ENCODE measurements around the gene DOCK3. TPM values are rescaled to one million over a fixed set of nuclear protein-coding genes. Genes with fewer than 3 reads are reported as not detected.

Gene DOCK3
- polyA plus RNA-seq, 1 donor from 2014 or later, result 15.6 TPM

DNA sequence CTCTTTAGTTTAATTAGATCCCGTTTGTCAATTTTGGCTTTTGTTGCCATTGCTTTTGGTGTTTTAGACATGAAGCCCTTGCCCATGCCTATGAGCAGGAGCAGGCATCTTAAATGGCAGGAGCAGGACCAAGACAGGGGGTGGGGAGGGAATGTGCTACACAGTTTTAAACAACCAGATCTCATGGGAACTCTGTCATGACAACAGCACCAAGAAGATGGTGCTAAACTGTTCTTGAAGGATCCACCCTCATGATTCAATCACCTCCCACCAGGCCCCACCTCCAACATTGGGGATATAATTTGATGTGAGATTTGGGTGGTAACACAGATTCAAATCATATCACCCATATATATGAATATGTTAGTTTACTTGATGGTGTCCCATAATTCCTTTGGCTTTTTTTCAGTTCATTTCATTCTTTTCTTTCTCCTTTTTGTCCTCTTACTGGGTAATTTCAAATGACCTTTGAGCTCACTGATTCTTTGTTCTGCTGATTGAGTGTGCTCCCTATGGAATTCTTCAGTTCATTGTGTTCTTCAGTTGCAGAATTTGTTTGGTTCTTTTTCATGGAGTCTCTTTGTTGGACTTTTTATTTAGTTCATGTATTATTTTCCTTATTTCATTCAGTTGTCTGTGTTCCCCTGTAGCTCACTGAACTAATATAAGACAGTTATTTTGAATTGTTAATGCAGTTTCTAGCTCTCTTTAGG lies 62.6 kb downstream of the DOCK3 start:
- peaks cover 9% of the 10 kb centered on the region for H3K79me2 ChIP-seq (replicated peaks; ENCODE audit: insufficient read depth, low read length)
- H4K20me1 ChIP-seq (ENCODE audit: insufficient read depth), result no peaks in the 10 kb centered on the region

DNA sequence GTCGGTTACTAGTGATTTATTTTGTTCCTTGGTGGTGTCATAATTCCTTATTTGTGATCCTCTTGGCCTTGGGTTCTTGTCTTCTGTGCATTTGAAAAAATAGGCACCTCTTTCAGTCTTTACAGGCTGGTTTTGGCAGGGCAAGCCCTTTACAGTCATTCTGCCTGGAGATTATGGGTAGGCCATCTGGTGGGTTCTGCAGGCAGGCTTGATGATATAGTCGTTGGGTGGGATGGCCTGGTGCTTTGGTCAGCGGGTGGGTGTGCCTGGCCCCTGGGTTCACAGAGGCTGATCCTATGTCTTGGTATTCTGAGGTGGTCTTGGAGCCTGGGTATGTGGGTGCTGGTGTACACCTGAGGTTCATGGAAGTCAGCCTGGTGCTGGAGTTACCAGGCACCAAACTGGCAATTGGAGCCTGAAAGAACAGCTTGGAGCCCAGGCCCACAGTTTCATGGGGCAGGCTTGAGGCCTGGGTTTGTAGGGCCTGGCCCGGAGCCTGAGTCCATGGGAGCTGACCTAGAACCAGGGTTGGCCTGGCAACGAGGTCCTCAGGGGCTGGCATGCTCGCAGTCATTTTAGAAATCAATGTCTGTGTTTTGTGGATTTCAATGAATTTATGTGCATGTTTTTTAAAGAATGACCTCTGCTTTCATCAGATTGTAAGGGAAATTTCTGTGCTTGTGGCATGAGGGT lies 63.3 kb downstream of the DOCK3 start:
- Histone ChIP-seq H3K36me3 (ENCODE audit: insufficient read depth, low read length) (no peaks in the 10 kb centered on the region), H2AFZ (ENCODE audit: low read depth, low read length) (no peak overlapping the region), H3K9me2 (ENCODE audit: insufficient read depth, low read length) (no peaks in the 10 kb centered on the region), H3F3A (ENCODE audit: insufficient read depth, low read length, poor library complexity, severe bottlenecking) (no peaks in the 10 kb centered on the region), H3K79me2 (replicated peaks; ENCODE audit: insufficient read depth, low read length) (peaks cover 9% of the 10 kb centered on the region), H4K20me1 (ENCODE audit: insufficient read depth) (no peaks in the 10 kb centered on the region), H3K27ac (ENCODE audit: low read length) (no peak overlapping the region), H3K9me3 (ENCODE audit: low read length) (no peaks in the 10 kb centered on the region), H3K4me3 (ENCODE audit: low read length) (no peak overlapping the region), H3K27me3 (ENCODE audit: insufficient read depth, low read depth, low read length) (no peaks in the 10 kb centered on the region), H3K9ac (ENCODE audit: low read length) (no peak overlapping the region), H3K4me2 (ENCODE audit: low read length) (no peak overlapping the region)
- no peak for TF ChIP-seq RAD21 (conservative IDR thresholded peaks at IDR 0.05)
- TF ChIP-seq TAF1 (IDR thresholded peaks at IDR 0.05; ENCODE audit: low read depth), result no peak
- TF ChIP-seq SMC3 (conservative IDR thresholded peaks at IDR 0.05; ENCODE audit: poor library complexity), result no peak
- no peak for TF ChIP-seq EZH2 (IDR thresholded peaks at IDR 0.05; ENCODE audit: borderline replicate concordance, insufficient read depth, low read length, poor library complexity, severe bottlenecking)
- TF ChIP-seq MXI1 (conservative IDR thresholded peaks at IDR 0.05; ENCODE audit: poor library complexity, severe bottlenecking), result no peak
- TF ChIP-seq EP300 (conservative IDR thresholded peaks at IDR 0.05; ENCODE audit: poor library complexity, severe bottlenecking), result no peak
- TF ChIP-seq POLR2AphosphoS5 (IDR thresholded peaks at IDR 0.05), result no peak
- TF ChIP-seq, protein P1, sequence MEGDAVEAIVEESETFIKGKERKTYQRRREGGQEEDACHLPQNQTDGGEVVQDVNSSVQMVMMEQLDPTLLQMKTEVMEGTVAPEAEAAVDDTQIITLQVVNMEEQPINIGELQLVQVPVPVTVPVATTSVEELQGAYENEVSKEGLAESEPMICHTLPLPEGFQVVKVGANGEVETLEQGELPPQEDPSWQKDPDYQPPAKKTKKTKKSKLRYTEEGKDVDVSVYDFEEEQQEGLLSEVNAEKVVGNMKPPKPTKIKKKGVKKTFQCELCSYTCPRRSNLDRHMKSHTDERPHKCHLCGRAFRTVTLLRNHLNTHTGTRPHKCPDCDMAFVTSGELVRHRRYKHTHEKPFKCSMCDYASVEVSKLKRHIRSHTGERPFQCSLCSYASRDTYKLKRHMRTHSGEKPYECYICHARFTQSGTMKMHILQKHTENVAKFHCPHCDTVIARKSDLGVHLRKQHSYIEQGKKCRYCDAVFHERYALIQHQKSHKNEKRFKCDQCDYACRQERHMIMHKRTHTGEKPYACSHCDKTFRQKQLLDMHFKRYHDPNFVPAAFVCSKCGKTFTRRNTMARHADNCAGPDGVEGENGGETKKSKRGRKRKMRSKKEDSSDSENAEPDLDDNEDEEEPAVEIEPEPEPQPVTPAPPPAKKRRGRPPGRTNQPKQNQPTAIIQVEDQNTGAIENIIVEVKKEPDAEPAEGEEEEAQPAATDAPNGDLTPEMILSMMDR (IDR thresholded peaks at IDR 0.05; ENCODE audit: poor library complexity, severe bottlenecking), result no peak

More for the DNA sequence above, 62.6 kb downstream of the DOCK3 start:
- H3K9me3 ChIP-seq (ENCODE audit: low read length), result no peaks in the 10 kb centered on the region
- TF ChIP-seq, protein P1 (IDR thresholded peaks at IDR 0.05; ENCODE audit: poor library complexity, severe bottlenecking), result no peak
- TF ChIP-seq, protein P2, sequence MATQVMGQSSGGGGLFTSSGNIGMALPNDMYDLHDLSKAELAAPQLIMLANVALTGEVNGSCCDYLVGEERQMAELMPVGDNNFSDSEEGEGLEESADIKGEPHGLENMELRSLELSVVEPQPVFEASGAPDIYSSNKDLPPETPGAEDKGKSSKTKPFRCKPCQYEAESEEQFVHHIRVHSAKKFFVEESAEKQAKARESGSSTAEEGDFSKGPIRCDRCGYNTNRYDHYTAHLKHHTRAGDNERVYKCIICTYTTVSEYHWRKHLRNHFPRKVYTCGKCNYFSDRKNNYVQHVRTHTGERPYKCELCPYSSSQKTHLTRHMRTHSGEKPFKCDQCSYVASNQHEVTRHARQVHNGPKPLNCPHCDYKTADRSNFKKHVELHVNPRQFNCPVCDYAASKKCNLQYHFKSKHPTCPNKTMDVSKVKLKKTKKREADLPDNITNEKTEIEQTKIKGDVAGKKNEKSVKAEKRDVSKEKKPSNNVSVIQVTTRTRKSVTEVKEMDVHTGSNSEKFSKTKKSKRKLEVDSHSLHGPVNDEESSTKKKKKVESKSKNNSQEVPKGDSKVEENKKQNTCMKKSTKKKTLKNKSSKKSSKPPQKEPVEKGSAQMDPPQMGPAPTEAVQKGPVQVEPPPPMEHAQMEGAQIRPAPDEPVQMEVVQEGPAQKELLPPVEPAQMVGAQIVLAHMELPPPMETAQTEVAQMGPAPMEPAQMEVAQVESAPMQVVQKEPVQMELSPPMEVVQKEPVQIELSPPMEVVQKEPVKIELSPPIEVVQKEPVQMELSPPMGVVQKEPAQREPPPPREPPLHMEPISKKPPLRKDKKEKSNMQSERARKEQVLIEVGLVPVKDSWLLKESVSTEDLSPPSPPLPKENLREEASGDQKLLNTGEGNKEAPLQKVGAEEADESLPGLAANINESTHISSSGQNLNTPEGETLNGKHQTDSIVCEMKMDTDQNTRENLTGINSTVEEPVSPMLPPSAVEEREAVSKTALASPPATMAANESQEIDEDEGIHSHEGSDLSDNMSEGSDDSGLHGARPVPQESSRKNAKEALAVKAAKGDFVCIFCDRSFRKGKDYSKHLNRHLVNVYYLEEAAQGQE (IDR thresholded peaks at IDR 0.05; ENCODE audit: borderline replicate concordance), result no peak
- TF ChIP-seq POLR2AphosphoS5 (IDR thresholded peaks at IDR 0.05), result no peak
- TF ChIP-seq RAD21 (conservative IDR thresholded peaks at IDR 0.05), result no peak
- no peak for TF ChIP-seq SMC3 (conservative IDR thresholded peaks at IDR 0.05; ENCODE audit: poor library complexity)
- no peak for TF ChIP-seq TAF1 (IDR thresholded peaks at IDR 0.05; ENCODE audit: low read depth)
- no peak for TF ChIP-seq MXI1 (conservative IDR thresholded peaks at IDR 0.05; ENCODE audit: poor library complexity, severe bottlenecking)
- no peak for TF ChIP-seq EP300 (conservative IDR thresholded peaks at IDR 0.05; ENCODE audit: poor library complexity, severe bottlenecking)
- TF ChIP-seq EZH2 (IDR thresholded peaks at IDR 0.05; ENCODE audit: borderline replicate concordance, insufficient read depth, low read length, poor library complexity, severe bottlenecking), result no peak
- no peak overlapping the region for H3K4me2 ChIP-seq (ENCODE audit: low read length)
- H3K9ac ChIP-seq (ENCODE audit: low read length), result no peak overlapping the region
- no peak overlapping the region for H3K27ac ChIP-seq (ENCODE audit: low read length)
- no peak overlapping the region for H3K4me3 ChIP-seq (ENCODE audit: low read length)
- no peak overlapping the region for H2AFZ ChIP-seq (ENCODE audit: low read depth, low read length)
- no peaks in the 10 kb centered on the region for H3F3A ChIP-seq (ENCODE audit: insufficient read depth, low read length, poor library complexity, severe bottlenecking)
- H3K27me3 ChIP-seq (ENCODE audit: insufficient read depth, low read depth, low read length), result no peaks in the 10 kb centered on the region
- no peaks in the 10 kb centered on the region for H3K36me3 ChIP-seq (ENCODE audit: insufficient read depth, low read length)
- no peaks in the 10 kb centered on the region for H3K9me2 ChIP-seq (ENCODE audit: insufficient read depth, low read length)

Measured in neural cell (in vitro differentiated cells).